Endothelial cell of umbilical vein (primary cell): ENCODE results near the gene XPNPEP1. TPM values are rescaled to one million over a fixed set of nuclear protein-coding genes. Genes with fewer than 3 reads are reported as not detected.

Experiments
- BruUV-seq: library from RNA; stranded (reverse); fragments of 400-500 nt; replicated peaks from 2 replicates; lab custom pipeline; 2021; lab: Mats Ljungman, UMichigan
- CTCF ChIA-PET: fragments of 300-600, 350-600 bp; sonication (Branson Sonifier 250); formaldehyde crosslinking; loops from one replicate; lab custom pipeline; 2021; ENCODE audit warnings: antibody characterized with exemption, inconsistent platforms; lab: Charles Lee
- POLR2A ChIA-PET: fragments of 300-600, 350-600 bp; sonication (Branson Sonifier 250); formaldehyde crosslinking; loops from one replicate; lab custom pipeline; 2021; ENCODE audit warnings: antibody characterized with exemption, inconsistent platforms; lab: Charles Lee
- DNase-seq: peaks from one replicate; pipeline ENCODE4 v3.0.0-alpha.2; 2011; ENCODE audit warnings: low read depth, low spot score
- FAIRE-seq: peaks from 2 replicates; lab custom pipeline; 2011; peaks lifted over from hg19 to GRCh38; lab: Jason Lieb, UNC
- H2AFZ ChIP-seq: 2 replicates; pipeline ENCODE4 v1.6.0; 2012; ENCODE audit warnings: low read depth, low read length, control low read depth, inconsistent platforms
- H3K27ac ChIP-seq: 2 replicates; pipeline ENCODE4 v1.5.1; 2011; ENCODE audit warnings: low read depth, mild to moderate bottlenecking, control low read depth, low read length, moderate library complexity; ENCODE audit not compliant: insufficient read depth
- H3K27me3 ChIP-seq, 2 experiments: 2 replicates each; pipeline versions ENCODE4 v1.6.0 to v1.6.1; 2011; ENCODE audit warnings: low read length in 2 of 2, mixed read lengths in 1 of 2; ENCODE audit not compliant: control insufficient read depth in 2 of 2, insufficient read depth in 2 of 2
- H3K36me3 ChIP-seq, 2 experiments: 2 replicates in 1 of 2; 3 replicates in 1 of 2; pipeline ENCODE4 v1.5.1; 2011; ENCODE audit warnings: low read length in 2 of 2, mild to moderate bottlenecking in 1 of 2, moderate library complexity in 1 of 2; ENCODE audit not compliant: control insufficient read depth in 2 of 2, insufficient read depth in 2 of 2; ENCODE audit errors: extremely low read depth in 1 of 2
- H3K4me1 ChIP-seq: 3 replicates; pipeline ENCODE4 v1.5.1; 2011; ENCODE audit warnings: mild to moderate bottlenecking, low read length; ENCODE audit not compliant: control insufficient read depth, insufficient read depth; ENCODE audit errors: extremely low read depth
- H3K4me2 ChIP-seq: 2 replicates; pipeline ENCODE4 v1.6.1; 2011; ENCODE audit warnings: low read length, control low read depth, mixed read lengths; ENCODE audit not compliant: insufficient read depth
- H3K4me3 ChIP-seq, 3 experiments: fragments of 200-600 bp in 1 of 3; sonication (generic), shearing (Covaris generic) in 1 of 3; replicated peaks in 1 of 3; 2 replicates each; pipeline ENCODE4 v1.5.1; 2011 to 2016; ENCODE audit warnings: control low read depth in 3 of 3, low read length in 3 of 3, mild to moderate bottlenecking in 2 of 3, inconsistent platforms in 1 of 3, low read depth in 1 of 3, moderate library complexity in 1 of 3; ENCODE audit not compliant: insufficient read depth in 1 of 3
- H3K79me2 ChIP-seq: 2 replicates; pipeline ENCODE4 v1.6.0; 2012; ENCODE audit warnings: low read length, inconsistent platforms; ENCODE audit not compliant: control insufficient read depth, insufficient read depth
- H3K9ac ChIP-seq: replicated peaks from 2 replicates; pipeline ENCODE3; 2011; ENCODE audit warnings: low read length, control low read depth; ENCODE audit not compliant: insufficient read depth; ENCODE audit errors: extremely low read depth
- H3K9me1 ChIP-seq: replicated peaks from 3 replicates; pipeline ENCODE4 v1.6.0; 2011; ENCODE audit warnings: mild to moderate bottlenecking, low read length; ENCODE audit not compliant: control insufficient read depth, insufficient read depth; ENCODE audit errors: extremely low read depth
- H3K9me3 ChIP-seq: replicated peaks from 2 replicates; pipeline ENCODE4 v1.5.1; 2012; ENCODE audit warnings: low read length, inconsistent platforms; ENCODE audit not compliant: control insufficient read depth, insufficient read depth
- H4K20me1 ChIP-seq: replicated peaks from 2 replicates; pipeline ENCODE3; 2011; ENCODE audit warnings: mild to moderate bottlenecking, low read length; ENCODE audit not compliant: control insufficient read depth, insufficient read depth; ENCODE audit errors: extremely low read depth
- EZH2 ChIP-seq: IDR thresholded peaks from 2 replicates; pipeline ENCODE4 v1.6.1; 2012; ENCODE audit warnings: borderline replicate concordance, low read depth, mild to moderate bottlenecking, moderate library complexity, low read length, inconsistent platforms; ENCODE audit not compliant: severe bottlenecking
- FOS ChIP-seq: IDR thresholded peaks from 2 replicates; pipeline ENCODE4 v1.6.1; 2011; ENCODE audit warnings: mild to moderate bottlenecking, low read length, moderate library complexity, borderline replicate concordance; ENCODE audit not compliant: insufficient read depth
- GATA2 ChIP-seq: IDR thresholded peaks from 2 replicates; pipeline ENCODE4 v1.7.0; 2011; ENCODE audit warnings: low read depth, mild to moderate bottlenecking, moderate library complexity, mixed read lengths, low read length; ENCODE audit not compliant: insufficient read length, insufficient read depth
- JUN ChIP-seq: IDR thresholded peaks from 2 replicates; pipeline ENCODE4 v1.6.1; 2011; ENCODE audit warnings: borderline replicate concordance, low read depth; ENCODE audit not compliant: insufficient read length, insufficient read depth
- MYC ChIP-seq: IDR thresholded peaks from one replicate; pipeline ENCODE4 v1.6.1; 2011; ENCODE audit warnings: mild to moderate bottlenecking, low read depth, low read length
- POLR2A ChIP-seq: IDR thresholded peaks from 2 replicates; pipeline ENCODE4 v1.6.1; 2012; ENCODE audit warnings: low read depth, mild to moderate bottlenecking, control low read depth, low read length
- POLR2AphosphoS5 ChIP-seq: IDR thresholded peaks from 2 replicates; pipeline ENCODE4 v1.6.1; 2012; ENCODE audit warnings: low read depth, mild to moderate bottlenecking, control low read depth, low read length, moderate library complexity; ENCODE audit not compliant: insufficient read depth
- dilution Hi-C: fragments of 300-500 bp; cut with MboI; formaldehyde crosslinking; loops from one replicate; pipeline ENCODE4 v1.15.0; 2019; ENCODE audit warnings: low sequenced_read_pairs; ENCODE audit not compliant: extremely low pct_ligation_motif_present
- intact Hi-C: fragments of 100-400 bp; cut with micrococcal nuclease; formaldehyde crosslinking; loops from one replicate; pipeline ENCODE4 v1.10.0; 2022
- polyA plus RNA-seq, 4 experiments: library from polyadenylated mRNA; depleted of rRNA in 3 of 4; stranded (reverse) in 3 of 4; unstranded in 1 of 4; fragments of >200 nt; gene quantifications; 2 replicates each; pipeline versions ENCODE4 v1.2.1 to v1.2.3, GENCODE V29; 2011 to 2012; ENCODE audit warnings: missing spikeins in 1 of 4
- total RNA-seq: library from RNA; stranded (reverse); gene quantifications from 2 replicates; pipeline ENCODE4 v1.2.3, GENCODE V29; 2021
- TF ChIP-seq, protein P1 (sequence below): IDR thresholded peaks from 2 replicates; pipeline ENCODE4 v1.6.1; 2011; ENCODE audit not compliant: insufficient read depth, insufficient read length
- TF ChIP-seq, protein P2 (sequence below), 2 donors: IDR thresholded peaks; 1 replicate in 1 of 2; 2 replicates in 1 of 2; pipeline ENCODE4 v1.5.1; 2011; ENCODE audit warnings: low read length in 2 of 2, mild to moderate bottlenecking in 2 of 2, moderate library complexity in 2 of 2, control low read depth in 1 of 2, inconsistent platforms in 1 of 2, low read depth in 1 of 2; ENCODE audit not compliant: insufficient read depth in 1 of 2; ENCODE audit errors: extremely low read depth in 1 of 2

Gene XPNPEP1
- total and polyA plus RNA-seq, 2 donors (not counting 3 experiments of a cell fraction or from before 2014, with no cell fraction given): 81.1 to 245 TPM

DNA sequence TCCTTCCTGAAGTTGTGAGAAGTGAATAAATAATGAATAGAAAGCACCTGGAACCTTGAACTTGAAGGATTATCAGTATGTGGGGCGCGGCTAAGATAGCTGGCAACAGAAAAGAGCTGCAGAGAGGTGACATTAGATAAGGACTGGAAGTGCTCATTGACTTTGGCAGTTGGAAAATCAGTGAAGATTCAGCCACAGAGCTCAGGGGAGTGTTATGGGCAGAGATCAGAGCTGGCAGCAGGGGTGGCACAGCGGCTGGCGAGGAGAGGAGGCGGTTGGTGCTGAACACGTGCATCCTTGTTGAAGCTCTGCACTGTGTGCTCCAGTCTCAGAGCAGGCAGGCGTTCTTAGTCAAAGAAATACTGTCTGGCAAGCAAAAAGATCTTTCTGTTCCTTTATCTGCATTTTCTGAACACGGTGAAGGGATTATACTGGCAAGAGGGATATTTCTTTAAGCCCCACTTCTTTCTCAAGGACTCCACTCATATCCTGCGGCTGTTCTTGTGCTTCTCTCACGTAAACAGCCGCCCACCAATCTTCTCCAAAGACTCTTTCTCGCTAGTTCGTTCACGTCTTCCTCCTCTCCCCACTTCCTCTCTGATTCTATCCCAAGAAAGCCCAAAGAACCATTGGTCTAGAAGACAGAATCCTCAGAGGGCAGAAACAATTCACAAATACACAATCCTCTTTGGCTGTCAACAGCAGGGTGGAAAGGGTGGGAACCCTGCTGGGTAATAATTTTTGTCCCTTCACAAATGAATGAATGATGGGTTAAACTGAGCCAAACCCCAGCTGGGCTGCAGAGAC lies 45.8 kb upstream of the XPNPEP1 start:
- CTCF ChIA-PET: interaction anchor here (1.0 to 2.4 kb wide), 7 partner anchors 7 to 85 kb away, joined by 3 to 36 read pairs (median 5); no protein-coding TSS in a partner anchor
- Histone ChIP-seq H3K9me3 (no peaks in the 10 kb centered on the region), H2AFZ (no peak overlapping the region), H3K27ac (no peak overlapping the region), H3K4me2 (no peak overlapping the region), H3K4me3 (no peak overlapping the region), H3K9ac (no peak overlapping the region), H4K20me1 (no peaks in the 10 kb centered on the region), H3K4me1 (peaks cover 33% of the 10 kb centered on the region), H3K79me2 (no peaks in the 10 kb centered on the region), H3K9me1 (no peaks in the 10 kb centered on the region), H3K27me3 (no peaks in the 10 kb centered on the region), H3K36me3 (no peaks in the 10 kb centered on the region)
- TF ChIP-seq JUN: no peak
- TF ChIP-seq EZH2: no peak
- TF ChIP-seq POLR2AphosphoS5: no peak
- TF ChIP-seq, protein P1, sequence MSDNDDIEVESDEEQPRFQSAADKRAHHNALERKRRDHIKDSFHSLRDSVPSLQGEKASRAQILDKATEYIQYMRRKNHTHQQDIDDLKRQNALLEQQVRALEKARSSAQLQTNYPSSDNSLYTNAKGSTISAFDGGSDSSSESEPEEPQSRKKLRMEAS: no peak
- no peak for TF ChIP-seq FOS
- no peak for TF ChIP-seq MYC
- no peak for TF ChIP-seq POLR2A
- TF ChIP-seq, protein P2, sequence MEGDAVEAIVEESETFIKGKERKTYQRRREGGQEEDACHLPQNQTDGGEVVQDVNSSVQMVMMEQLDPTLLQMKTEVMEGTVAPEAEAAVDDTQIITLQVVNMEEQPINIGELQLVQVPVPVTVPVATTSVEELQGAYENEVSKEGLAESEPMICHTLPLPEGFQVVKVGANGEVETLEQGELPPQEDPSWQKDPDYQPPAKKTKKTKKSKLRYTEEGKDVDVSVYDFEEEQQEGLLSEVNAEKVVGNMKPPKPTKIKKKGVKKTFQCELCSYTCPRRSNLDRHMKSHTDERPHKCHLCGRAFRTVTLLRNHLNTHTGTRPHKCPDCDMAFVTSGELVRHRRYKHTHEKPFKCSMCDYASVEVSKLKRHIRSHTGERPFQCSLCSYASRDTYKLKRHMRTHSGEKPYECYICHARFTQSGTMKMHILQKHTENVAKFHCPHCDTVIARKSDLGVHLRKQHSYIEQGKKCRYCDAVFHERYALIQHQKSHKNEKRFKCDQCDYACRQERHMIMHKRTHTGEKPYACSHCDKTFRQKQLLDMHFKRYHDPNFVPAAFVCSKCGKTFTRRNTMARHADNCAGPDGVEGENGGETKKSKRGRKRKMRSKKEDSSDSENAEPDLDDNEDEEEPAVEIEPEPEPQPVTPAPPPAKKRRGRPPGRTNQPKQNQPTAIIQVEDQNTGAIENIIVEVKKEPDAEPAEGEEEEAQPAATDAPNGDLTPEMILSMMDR (IDR thresholded peaks at IDR 0.05; ENCODE audit: extremely low read depth in 1 of 2, insufficient read depth in 1 of 2, low read depth in 1 of 2, low read length in 2 of 2): no peak
- no peak for TF ChIP-seq GATA2
- intact Hi-C loops (loop anchor here (5.0 kb wide), 3 partner anchors 47 to 258 kb away; partner anchors contain the start of genes MXI1 and XPNPEP1), dilution Hi-C loops (no loop called here)
- no TSS peak for BruUV-seq
- FAIRE-seq (no peak), DNase-seq (no peak)
- POLR2A ChIA-PET: no interaction called here
